H1 (cell line): ENCODE results near the gene SLC44A1.

Experiments
- KDM1A ChIP-seq: fragments of 200-600, 300-600 bp; sonication (generic); IDR thresholded peaks from 2 replicates; pipeline ENCODE4 v1.7.1; 2016; ENCODE audit warnings: mild to moderate bottlenecking, low read length, borderline replicate concordance
- KDM5A ChIP-seq: fragments of 200-600 bp; IDR thresholded peaks from 2 replicates; pipeline ENCODE4 v1.7.1; 2012; ENCODE audit warnings: mild to moderate bottlenecking, low read length, inconsistent platforms, mixed read lengths
- POLR2AphosphoS5 ChIP-seq: IDR thresholded peaks from 2 replicates; pipeline ENCODE4 v1.6.1; 2011; ENCODE audit warnings: low read depth, low read length
- ZNF274 ChIP-seq: IDR thresholded peaks from 2 replicates; pipeline ENCODE4 v1.7.0; 2012; ENCODE audit warnings: low read length, borderline replicate concordance; ENCODE audit errors: extremely low read depth
- TF ChIP-seq, protein P1 (sequence below), 3 experiments: IDR thresholded peaks; 1 replicate in 2 of 3; 2 replicates in 1 of 3; pipeline versions ENCODE4 v1.5.1 to v1.6.1; 2011; ENCODE audit warnings: low read length in 3 of 3, mild to moderate bottlenecking in 3 of 3, inconsistent platforms in 2 of 3, low read depth in 1 of 3, moderate library complexity in 1 of 3; ENCODE audit not compliant: insufficient read depth in 1 of 3; ENCODE audit errors: control extremely low read depth in 1 of 3
- TF ChIP-seq, protein P2 (sequence below): IDR thresholded peaks from 2 replicates; pipeline ENCODE4 v1.6.1; 2011; ENCODE audit warnings: low read length, improper control_type of control experiment
- TF ChIP-seq, protein P3 (sequence below): IDR thresholded peaks from 2 replicates; pipeline ENCODE4 v1.6.1; 2011; ENCODE audit warnings: low read depth, mild to moderate bottlenecking, low read length; ENCODE audit not compliant: insufficient read depth

DNA sequence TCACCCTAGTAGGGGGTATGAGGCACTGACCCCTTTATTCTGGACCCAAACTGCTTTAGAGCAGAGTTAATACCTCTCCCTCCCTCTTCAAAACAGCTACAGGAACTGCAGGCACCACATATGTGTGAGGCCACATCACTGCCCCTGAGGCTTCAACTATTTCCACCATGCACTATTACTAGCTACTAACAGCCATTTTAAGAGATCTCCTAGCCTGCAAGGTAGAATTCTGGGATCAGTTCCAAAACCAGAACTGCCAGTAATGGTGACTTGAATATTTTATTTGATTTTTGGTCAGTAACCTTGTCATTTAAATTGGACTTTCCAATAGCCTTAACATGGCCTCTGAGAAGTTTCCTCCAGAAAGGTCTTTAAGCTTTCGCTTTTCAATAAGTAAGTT is 148.1 kb downstream of the SLC44A1 start:
- TF ChIP-seq KDM1A (no peak), KDM5A (no peak), POLR2AphosphoS5 (no peak), ZNF274 (no peak)
- TF ChIP-seq, protein P1, sequence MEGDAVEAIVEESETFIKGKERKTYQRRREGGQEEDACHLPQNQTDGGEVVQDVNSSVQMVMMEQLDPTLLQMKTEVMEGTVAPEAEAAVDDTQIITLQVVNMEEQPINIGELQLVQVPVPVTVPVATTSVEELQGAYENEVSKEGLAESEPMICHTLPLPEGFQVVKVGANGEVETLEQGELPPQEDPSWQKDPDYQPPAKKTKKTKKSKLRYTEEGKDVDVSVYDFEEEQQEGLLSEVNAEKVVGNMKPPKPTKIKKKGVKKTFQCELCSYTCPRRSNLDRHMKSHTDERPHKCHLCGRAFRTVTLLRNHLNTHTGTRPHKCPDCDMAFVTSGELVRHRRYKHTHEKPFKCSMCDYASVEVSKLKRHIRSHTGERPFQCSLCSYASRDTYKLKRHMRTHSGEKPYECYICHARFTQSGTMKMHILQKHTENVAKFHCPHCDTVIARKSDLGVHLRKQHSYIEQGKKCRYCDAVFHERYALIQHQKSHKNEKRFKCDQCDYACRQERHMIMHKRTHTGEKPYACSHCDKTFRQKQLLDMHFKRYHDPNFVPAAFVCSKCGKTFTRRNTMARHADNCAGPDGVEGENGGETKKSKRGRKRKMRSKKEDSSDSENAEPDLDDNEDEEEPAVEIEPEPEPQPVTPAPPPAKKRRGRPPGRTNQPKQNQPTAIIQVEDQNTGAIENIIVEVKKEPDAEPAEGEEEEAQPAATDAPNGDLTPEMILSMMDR (IDR thresholded peaks at IDR 0.05; ENCODE audit: control extremely low read depth in 1 of 3, insufficient read depth in 1 of 3, low read depth in 1 of 3, low read length in 3 of 3): no peak
- TF ChIP-seq, protein P2, sequence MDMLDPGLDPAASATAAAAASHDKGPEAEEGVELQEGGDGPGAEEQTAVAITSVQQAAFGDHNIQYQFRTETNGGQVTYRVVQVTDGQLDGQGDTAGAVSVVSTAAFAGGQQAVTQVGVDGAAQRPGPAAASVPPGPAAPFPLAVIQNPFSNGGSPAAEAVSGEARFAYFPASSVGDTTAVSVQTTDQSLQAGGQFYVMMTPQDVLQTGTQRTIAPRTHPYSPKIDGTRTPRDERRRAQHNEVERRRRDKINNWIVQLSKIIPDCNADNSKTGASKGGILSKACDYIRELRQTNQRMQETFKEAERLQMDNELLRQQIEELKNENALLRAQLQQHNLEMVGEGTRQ: no peak
- TF ChIP-seq, protein P3, sequence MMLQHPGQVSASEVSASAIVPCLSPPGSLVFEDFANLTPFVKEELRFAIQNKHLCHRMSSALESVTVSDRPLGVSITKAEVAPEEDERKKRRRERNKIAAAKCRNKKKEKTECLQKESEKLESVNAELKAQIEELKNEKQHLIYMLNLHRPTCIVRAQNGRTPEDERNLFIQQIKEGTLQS: no peak
